DLD1 (cell line): ENCODE data around the gene CLDN9.
"Not testable (repeated sequence)": the region's sequence is repeated elsewhere in the genome, so short reads cannot be mapped to it uniquely, and the experiment has no call there.

Experiments
- in situ Hi-C: cut with HindIII; loops from 2 replicates; pipeline ENCODE4 v1.10.0; 2017; ENCODE audit warnings: low sequenced_read_pairs

Gene CLDN9

GRCh38 chr16:3054965-3055733, 42.4 kb downstream of the CLDN9 start:
- in situ Hi-C loops, result no loop called here

DNA sequence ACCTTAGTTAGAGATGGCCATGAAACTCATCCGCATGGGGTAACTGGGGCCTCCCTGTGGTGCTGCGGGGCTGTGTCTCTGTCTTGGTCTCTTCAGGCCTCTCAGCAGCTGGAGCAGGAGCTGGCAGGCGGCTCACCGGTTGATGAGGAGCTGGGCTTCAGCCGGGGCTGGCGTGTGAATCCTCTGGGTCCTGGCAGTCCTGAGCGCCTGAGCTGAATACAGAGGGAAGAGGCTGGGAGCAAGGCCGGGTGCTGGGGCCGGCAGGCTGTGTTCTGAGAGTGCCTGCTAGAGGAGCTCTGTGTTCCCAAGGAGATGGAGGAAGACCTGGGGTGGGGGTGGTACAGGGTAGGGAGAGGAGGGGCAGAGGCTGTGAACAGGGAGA, 43.0 kb downstream of the CLDN9 start:
- in situ Hi-C loops, result not testable (repeated sequence)

DNA sequence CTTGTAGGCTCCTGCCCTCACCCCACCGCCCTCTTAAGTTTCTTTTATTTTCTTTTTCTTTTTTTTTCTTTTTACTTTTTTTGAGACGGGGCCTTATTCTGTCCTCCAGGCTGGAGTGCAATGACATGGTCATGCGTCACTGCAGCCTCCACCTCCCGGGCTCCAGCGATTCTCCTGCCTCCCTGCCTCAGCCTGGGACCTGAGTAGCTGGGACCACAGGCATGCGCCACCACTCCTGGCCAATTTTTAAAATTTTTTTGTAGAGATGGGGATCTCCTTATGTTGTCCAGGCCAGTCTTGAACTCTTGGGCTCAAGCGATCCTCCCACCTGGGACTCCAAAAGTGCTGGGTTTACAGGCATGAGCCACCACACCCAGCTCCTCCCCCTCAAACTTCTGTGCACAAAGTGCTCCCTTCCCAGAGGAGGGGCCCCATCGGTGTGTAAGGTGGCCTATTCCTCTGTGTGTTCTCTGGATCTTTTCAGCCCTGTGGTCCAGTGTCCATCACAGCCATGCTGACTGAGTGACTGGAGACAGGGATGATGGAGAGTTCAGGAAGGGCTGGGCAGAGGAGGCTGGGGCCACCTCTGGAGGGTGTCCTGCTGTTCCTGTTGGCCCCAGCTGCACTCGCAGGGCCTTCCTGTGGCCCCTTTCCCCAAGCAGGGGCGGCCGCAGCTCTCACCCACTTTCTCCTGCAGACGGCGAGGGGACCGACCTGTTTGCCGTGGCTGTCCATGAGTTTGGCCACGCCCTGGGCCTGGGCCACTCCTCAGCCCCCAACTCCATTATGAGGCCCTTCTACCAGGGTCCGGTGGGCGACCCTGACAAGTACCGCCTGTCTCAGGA, 43.8 kb downstream of the CLDN9 start:
- in situ Hi-C loops, result no loop called here

GRCh38 chr16:3057181-3058138, 44.7 kb downstream of the CLDN9 start:
- in situ Hi-C loops, result no loop called here

DNA sequence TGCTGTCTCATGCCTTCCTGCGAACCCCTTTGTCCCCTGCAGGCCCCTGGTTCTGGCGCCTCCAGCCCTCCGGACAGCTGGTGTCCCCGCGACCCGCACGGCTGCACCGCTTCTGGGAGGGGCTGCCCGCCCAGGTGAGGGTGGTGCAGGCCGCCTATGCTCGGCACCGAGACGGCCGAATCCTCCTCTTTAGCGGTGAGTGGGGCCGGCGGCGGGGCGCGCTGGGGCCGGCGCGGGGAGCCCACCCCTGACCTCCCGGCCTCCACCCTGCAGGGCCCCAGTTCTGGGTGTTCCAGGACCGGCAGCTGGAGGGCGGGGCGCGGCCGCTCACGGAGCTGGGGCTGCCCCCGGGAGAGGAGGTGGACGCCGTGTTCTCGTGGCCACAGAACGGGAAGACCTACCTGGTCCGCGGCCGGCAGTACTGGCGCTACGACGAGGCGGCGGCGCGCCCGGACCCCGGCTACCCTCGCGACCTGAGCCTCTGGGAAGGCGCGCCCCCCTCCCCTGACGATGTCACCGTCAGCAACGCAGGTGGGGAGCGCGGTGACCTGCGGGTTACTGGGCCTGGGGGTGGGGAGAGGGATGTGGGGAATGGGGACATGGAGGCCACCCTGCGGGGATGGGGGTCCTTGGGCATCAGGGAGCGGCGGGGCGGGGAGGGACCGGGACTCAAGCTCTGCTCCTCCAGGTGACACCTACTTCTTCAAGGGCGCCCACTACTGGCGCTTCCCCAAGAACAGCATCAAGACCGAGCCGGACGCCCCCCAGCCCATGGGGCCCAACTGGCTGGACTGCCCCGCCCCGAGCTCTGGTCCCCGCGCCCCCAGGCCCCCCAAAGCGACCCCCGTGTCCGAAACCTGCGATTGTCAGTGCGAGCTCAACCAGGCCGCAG, 45.7 kb downstream of the CLDN9 start:
- in situ Hi-C loops, result no loop called here

- in situ Hi-C loops, result no loop called here
Observed at GRCh38 chr16:3059041-3059722, 46.5 kb downstream of the CLDN9 start.

- in situ Hi-C loops, result no loop called here
Observed at GRCh38 chr16:3059723-3060242, 47.1 kb downstream of the CLDN9 start.

DNA sequence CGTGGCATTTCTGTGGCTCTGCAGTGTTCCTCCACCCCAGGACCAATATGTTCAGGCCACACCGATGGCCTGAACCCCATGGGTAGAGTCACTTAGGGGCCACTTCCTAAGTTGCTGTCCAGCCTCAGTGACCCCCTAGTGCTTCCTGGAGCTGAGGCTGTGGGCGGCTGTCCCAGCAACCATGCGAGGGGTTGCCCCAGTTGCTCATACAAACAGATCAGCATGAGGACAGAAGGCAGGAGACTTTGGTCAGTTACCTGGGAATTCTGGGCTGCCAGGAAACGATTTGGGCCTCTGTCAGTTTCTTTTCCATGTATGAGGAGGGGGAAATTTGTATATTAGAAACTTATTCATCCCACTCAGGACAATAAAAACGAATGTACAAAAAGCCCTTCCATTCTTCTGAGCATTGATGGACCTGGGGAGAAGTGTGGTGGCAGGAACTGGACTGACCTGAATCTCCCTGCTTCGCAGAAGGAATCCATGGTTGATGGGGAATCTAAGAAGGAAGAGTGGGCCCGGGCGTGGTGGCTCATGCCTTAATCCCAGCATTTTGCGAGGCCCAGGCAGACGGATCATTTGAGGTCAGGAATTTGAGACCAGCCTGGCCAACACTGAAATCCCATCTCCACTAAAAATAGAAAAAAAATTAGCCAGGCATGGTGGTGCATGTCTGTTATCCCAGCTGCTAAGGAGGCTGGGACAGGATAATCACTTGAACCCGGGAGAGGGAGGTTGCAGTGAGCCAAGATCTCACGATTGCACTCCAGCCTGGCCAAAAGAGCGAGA, 47.8 kb downstream of the CLDN9 start:
- in situ Hi-C loops, result no loop called here

DNA sequence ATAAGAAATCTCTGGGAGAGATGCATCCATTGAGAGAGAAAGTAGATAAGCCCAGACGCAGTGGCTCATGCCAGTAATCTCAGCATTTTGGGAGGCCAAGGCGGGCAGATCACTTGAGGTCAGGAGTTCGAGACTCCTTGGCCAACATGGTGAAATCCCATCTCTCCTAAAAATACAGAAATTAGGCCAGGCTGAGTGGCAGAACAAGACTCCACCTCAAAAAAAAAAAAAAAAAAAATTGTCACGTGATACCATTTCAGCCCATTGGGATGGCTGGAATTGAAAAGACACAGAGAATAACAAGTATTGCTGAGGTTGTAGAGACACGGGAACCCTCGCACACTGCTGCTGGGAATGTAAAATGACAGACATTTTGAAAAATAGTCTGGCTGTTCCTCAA, 49.8 kb downstream of the CLDN9 start:
- in situ Hi-C loops, result no loop called here

DNA sequence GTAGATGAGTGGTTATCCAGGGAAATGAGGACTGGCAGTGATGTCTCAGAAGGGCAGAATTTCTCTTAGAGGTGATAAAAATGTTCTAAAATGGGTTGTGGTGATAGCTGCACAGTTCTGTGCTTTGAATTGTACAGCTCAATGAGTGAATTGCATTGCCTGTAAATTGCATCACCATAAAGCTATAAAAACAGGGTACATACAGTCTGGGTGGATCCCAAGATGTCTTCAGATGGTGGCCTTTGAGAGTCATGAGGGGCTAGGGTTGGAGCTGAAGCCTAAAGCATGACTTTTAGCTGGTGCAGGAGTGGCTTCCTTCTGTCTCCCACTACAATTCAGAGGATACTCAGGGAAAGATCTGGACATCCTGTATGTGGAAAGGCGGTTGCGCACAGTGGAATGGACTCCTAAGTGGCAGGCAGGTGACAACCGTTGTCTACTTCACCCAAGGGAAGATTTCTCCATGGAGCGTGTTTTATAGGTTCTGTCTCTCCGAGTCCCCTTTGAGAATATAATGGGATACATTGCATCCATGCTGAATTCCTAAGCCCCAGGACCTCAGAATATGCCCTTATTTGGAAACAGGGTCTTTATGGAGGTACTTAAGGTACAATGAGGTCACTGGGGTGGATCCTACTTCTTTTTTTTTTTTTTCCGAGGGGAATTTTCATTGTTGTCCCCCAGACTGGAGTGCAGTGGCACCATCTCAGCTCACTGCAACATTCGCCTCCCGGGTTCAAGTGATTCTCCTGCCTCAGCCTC, 51.1 kb downstream of the CLDN9 start:
- in situ Hi-C loops, result no loop called here
